Left ventricle myocardium superior (tissue), 1 donor: ENCODE results near the gene CDCA8. TPM values are rescaled to one million over a fixed set of nuclear protein-coding genes. Genes with fewer than 3 reads are reported as not detected.
"Not testable (repeated sequence)": the region's sequence is repeated elsewhere in the genome, so short reads cannot be mapped to it uniquely, and the experiment has no call there.

Source experiments
- ATAC-seq: fragments of 200-7000 bp; cut with Tn5 transposase; one replicate; pipeline ENCODE4 v1.9.1; 2020; ENCODE audit warnings: mild to moderate bottlenecking, moderate library complexity
- DNase-seq: peaks from one replicate; pipeline ENCODE4 v3.0.0-alpha.2; 2020
- intact Hi-C: fragments of 100-400 bp; cut with micrococcal nuclease; formaldehyde crosslinking; loops from one replicate; pipeline ENCODE4 v1.11.0; 2022
- total RNA-seq: library from RNA; stranded (reverse); fragmentation: NEBNext Ultra II Directional; extraction: Animal tissue kit (Norgen Biotek cat#: 25700); gene quantifications from one replicate; pipeline ENCODE4 v1.2.1, GENCODE V29; 2021
- donor health status: DM: no; HTN: yes; CAD: no; lungs with severe emphysema.

The CDCA8 gene
- total RNA-seq, 1 donor from 2014 or later = 0.32 TPM

- DNase-seq (no peak), ATAC-seq (no peak)
- intact Hi-C loops = no loop called here
Measured at GRCh38 chr1:37728416-37728815, 36.1 kb downstream of the CDCA8 start.

DNA sequence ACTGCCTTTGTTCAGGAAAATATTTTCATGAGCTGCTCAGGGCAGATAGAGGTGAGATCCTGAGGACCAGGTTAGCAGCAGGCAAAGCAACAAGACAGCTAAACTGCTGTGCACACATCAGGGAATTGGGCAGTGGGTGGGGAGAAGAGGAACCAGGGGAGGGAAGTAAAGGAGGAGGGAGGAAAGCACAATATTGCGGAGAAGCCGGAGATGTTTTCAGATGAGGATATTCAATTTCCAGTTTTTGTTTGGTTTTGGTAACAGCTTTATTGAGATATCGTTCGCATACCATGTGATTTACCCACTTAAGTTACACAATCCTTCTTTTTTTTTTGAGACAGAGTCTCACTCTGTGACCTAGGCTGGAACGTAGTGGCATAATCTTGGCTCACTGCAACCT lies 38.1 kb downstream of the CDCA8 start:
- intact Hi-C loops = no loop called here
- DNase-seq = no peak
- ATAC-seq = no peak

DNA sequence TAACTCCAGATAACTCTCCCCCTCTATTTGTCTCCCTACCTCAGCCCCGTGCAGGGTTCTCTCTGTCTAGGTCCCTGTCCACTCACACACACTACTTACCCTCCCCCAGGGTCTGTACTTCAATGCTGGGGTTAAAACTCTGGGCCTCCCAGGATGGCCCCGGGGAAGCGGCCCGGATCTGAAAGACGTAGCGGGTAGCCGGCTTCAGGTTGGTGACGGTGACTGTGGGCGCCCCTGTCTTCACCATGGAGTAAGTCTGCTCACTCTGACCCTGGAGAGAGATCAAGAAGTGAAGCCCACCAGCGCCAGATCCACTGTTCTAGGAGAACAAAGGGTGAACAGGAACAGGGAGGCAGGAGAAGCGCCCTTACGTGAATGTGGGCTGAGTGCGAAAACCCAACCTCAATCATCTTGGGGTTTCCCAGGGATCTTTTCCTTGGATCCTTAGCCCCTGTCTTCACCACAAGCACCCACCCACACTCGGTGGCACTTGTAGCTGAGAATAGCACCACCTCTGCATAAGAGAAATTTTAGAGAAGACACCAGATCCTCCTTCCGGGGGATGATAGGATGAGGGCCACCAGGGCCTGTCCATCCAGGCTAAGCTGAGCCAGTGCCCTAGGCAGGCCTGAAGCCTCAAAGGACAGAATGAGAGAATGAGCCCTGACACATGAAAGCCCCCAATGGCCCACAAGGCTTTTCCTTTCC lies 39.1 kb downstream of the CDCA8 start:
- ATAC-seq (no peak), DNase-seq (no peak)
- intact Hi-C loops = no loop called here

GRCh38 chr1:37732111-37732780 lies 39.9 kb downstream of the CDCA8 start:
- DNase-seq (no peak), ATAC-seq (no peak)
- intact Hi-C loops = no loop called here

DNA sequence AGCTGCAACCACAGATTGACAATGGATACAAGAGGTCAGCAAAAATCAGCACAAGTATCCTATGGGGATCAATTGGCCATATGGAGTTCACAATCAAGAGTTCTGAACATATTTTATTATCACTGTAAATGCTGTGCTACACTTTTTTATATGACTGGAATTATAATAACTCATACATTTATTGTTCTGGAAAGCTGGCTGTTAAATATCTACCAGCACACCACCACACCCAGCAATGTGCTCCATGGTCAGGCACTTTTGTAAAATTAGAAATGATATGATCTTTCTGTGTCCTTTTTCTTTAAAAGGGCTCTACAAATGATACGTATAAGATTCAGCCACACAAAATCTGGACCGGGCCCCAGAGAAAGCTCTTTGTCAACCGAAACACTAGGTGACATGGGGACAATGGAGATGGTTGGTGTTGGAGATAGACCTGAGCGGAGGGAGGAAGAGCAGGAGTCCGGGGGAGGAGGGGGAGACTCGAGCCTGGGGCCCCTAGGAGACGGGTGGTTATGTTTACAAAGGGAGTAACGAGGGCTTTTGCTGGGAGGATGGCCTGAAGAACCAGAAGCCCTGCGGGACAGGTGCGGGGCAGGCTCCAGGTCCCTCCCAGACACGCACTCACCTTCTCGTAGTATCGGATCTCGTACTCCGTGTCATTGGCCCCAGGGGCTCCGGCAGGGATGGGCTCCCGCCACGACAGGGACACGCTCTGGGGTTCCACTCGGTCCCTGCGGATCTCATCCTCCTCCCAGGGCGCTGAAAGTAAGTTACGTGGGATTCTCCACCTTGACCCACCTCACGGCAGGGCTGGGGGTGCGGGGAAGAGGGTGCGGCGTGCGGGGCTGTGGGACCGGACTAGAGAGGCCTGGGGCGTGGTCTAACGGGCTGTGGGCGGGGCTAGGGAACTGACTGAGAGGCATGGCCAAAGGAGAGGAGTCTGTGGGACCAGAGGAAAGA lies 42.6 kb downstream of the CDCA8 start:
- ATAC-seq (no peak), DNase-seq (no peak)
- intact Hi-C loops = no loop called here

DNA sequence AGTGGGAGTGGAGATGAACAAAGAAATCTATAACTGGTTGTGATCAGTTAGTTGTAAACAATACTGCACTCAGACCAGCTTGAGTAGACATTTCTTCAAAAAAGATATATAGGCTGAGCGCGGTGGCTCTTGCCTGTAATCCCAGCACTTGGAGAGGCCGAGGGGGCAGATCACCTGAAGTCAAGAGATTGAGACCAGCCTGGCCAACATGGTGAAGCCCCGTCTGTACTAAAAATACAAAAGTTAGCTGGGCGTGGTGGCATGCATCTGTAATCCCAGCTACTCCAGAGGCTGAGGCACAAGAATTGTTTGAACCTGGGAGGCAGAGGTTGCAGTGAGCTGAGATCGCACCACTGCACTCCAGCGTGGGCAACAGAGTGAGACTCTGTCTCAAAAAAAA lies 45.7 kb downstream of the CDCA8 start:
- DNase-seq, intact Hi-C loops, ATAC-seq: not testable (repeated sequence)

DNA sequence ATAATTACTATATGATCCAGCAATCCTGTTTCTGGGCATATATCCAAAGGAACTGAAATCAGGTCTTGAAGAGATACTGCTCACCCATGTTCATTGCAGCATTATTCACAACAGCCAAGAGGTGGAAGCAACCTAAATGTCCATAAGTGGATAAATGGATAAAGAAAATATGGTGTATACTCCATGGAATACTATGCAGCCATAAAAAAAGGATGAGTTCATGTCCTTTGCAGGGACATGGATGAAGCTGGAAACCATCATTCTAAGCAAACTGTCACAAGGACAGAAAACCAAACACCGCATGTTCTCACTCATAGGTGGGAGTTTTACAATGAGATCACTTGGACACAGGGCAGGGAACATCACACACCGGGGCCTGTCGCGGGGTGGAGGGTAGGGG lies 46.3 kb downstream of the CDCA8 start:
- DNase-seq, intact Hi-C loops, ATAC-seq: not testable (repeated sequence)

DNA sequence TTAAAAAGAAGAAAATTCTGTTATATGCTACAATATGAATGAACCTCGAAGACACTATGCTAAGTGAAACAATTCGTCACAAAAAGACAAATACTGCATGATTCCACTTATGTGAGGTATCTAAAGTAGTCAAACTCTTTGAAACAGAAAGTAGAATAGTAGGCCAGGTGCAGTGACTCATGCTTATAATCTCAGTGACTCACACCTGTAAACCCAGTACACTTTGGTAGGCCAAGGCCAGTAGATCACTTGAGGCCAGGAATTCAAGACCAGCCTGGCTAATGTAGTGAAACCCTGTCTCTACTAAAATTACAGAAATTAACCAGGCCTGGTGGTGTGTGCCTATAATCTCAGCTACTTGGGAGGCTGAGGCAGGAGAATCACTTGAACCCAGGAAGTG lies 46.9 kb downstream of the CDCA8 start:
- intact Hi-C loops = no loop called here
- no peak for DNase-seq
- no peak for ATAC-seq

- intact Hi-C loops = no loop called here
- no peak for ATAC-seq
- no peak for DNase-seq
Measured at GRCh38 chr1:37741130-37741529, 48.8 kb downstream of the CDCA8 start.

DNA sequence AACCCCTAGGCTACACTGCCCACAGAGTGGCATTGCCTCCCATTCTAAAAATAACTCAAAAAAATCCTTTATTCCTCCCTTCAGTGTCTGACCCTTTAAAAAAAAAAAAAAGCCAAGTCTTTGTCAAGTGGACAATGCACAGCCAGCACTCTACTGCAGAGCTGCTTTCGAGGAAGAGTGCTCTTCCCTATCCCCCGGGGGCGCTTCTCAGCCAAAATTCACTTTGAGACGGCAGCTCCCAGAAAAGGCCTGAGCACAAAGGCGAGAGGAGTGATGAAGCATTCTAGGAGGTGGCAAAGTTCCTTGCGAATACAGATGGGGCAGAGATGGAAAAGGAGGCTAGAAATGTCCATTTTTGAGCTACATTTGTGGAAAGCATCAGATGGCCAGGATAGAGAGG lies 49.3 kb downstream of the CDCA8 start:
- no peak for DNase-seq
- ATAC-seq = no peak
- intact Hi-C loops = no loop called here

DNA sequence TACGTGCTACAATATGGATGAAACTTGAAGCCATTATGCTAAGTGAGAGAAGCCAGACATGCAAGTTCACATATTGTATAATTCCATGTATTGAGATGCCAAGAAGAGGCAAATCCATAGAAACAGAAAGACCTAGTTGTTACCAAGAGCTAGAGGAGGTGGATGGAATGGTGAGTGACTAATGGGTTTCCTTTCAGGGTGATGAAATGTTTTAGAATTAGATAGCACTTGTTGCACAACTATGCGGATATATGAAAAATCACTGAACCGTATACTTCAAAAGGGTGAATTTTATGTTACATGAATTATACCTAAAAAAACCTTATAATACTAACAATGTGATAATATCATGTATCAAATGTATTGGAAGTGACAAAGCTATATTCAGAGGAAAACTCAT lies 54.5 kb downstream of the CDCA8 start:
- no peak for DNase-seq
- intact Hi-C loops = no loop called here
- no peak for ATAC-seq

- no peak for ATAC-seq
- no peak for DNase-seq
- intact Hi-C loops = no loop called here
Measured at GRCh38 chr1:37748565-37748964, 56.2 kb downstream of the CDCA8 start.

- DNase-seq (no peak), ATAC-seq (no peak)
- intact Hi-C loops = no loop called here
Measured at GRCh38 chr1:37752213-37752582, 59.9 kb downstream of the CDCA8 start.

GRCh38 chr1:37752583-37753471 lies 60.5 kb downstream of the CDCA8 start:
- ATAC-seq = peak; percentile 48
- peak; percentile 43 for DNase-seq
- intact Hi-C loops = no loop called here

DNA sequence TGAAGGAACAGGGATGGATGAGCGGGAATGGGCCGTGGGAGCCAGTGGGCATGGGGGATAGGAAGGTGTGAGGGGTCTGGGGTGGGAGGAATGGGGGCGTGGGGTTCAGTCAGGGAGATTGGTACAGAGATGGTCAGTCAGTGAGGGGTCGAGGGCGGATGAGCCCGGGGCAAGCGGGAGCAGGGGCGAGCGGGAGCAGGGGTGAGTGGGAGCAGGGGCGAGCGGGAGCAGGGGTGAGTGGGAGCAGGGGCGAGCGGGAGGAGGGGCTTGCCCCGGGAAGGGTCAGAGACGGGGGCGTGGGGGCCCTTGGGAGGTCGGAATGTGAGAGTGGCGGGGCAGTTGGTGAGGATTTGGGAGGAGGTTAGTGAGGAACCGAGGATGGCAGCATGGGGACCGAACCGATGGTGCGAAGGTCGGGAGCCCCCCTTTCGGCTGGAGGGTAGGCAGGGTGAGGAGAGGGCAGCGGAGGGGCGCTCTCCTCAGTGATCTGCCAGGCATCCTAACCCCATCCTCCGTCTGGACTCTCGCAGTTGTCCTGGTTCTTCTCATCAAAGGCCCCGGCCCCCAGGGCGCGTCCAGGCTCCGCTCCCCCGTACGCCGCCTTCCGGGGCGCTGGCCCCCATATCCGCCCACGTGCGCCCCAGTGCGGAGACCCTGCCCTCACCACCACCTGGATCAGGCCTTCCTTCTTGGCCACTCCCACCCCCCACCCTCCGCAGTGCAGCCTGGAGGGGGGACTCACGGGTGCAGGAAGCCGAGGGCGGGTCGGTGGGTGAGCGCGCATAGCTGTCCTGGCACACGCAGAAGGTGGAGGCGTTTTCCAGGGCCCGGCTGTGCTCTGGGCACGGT lies 61.4 kb downstream of the CDCA8 start:
- DNase-seq (no peak), ATAC-seq (no peak)
- intact Hi-C loops = no loop called here

GRCh38 chr1:37755290-37755689 lies 63.0 kb downstream of the CDCA8 start:
- no peak for DNase-seq
- no peak for ATAC-seq
- intact Hi-C loops = no loop called here

- intact Hi-C loops = no loop called here
- ATAC-seq (no peak), DNase-seq (no peak)
Measured at GRCh38 chr1:37755951-37756560, 63.7 kb downstream of the CDCA8 start.
